Right kidney (tissue), 1 donor: Measurements from ENCODE around the gene MTMR1.
A peak's percentile ranks its signal among the peaks of the same experiment; 100 is the strongest.

Source experiments
- DNase-seq: peaks from one replicate; pipeline ENCODE4 v3.0.0-alpha.2; 2016

The MTMR1 gene

DNA sequence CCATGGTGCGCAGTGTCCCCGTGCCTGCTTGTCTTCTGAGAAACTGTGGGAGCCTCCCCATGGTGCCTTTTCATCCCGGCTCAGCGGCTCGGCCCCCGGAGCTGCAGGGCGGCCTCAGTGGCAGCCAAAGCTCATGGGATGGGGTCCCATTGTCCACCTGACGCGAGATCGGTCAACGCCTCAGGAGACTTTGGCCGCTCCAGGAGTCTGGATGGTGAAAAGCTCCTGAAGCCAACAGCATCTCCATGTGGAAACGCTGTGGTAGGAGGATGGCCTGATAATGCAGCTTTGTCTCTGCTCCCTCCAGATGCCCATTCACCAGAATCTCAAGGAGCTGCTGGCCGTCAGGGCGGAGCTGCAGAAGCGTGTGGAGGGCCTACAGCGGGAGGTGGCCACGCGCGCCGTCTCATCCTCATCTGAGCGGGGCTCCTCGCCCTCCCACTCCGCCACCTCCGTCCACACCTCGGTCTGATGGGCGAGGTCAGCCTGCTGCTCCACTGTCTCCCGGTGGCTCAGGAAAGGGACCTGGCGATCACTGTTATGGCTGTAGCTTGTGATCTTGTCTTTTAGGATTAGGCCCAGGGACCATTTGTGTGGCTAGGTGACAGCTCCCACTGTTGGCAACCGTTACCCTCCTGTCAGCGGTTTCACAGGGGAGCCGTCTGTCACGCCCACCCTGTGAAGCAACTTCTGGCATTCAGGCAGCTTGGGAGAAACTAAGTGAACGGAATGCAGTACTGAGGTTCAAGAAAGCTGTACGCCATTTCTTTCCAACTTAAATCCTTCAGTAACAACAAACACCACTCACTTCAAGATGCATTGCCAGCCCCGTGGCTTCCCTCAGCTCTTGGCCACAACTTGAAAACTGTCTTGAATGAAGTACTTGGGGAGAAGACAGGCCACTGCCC lies 69.3 kb downstream of the MTMR1 start:
- DNase-seq = no peak

- DNase-seq = no peak
Measured at GRCh38 chrX:150763303-150763797, 70.2 kb downstream of the MTMR1 start.

- no peak for DNase-seq
Measured at GRCh38 chrX:150763810-150764209, 70.6 kb downstream of the MTMR1 start.

DNA sequence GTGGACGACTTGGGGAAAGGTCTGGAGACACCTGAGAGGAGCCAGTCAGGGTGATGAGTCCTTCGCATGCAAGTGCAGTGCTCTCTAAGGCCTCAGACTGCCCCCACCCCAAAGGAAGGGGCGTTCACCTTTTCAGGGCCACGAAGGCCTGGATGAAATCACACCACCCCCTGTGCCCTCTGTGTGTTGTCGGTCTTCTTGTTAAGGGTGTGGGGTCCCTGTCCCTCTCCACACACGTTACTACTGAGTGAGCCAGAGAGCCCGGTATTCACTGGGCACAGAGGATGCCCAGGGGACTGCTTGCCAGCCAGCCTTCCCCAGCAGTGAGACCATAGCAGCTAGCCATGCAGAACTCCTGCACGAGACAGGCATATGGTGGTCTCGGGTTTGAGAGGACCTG lies 72.0 kb downstream of the MTMR1 start:
- DNase-seq = no peak

DNA sequence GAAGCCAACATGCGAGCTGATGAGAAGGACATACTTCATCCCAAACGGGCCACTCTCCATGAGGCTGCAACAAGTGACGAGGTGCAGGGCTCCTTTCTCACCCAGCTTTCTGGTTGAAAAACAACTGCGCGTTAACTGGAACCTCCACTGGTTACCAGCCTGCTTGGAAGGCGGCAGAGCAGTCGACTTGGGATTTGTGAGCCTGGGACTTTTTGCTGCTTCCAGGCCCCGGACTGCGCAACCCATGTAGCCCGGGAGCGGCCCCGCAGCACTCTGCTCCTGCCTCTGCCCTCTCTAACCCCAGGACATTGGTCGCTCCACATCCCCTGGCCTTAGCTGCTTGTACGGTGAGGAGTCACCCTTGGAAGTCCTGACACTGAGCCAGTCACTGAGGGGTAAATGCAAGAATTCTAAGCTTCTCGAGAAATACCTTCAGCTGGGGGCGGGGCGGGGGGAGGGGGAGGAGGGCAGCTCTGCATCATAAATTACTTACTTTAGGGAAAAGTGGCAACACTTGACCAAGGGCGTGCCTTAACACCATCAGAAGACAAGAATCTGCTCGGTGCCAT lies 72.7 kb downstream of the MTMR1 start:
- DNase-seq = no peak

GRCh38 chrX:150766351-150767044 lies 73.3 kb downstream of the MTMR1 start:
- no peak for DNase-seq

DNA sequence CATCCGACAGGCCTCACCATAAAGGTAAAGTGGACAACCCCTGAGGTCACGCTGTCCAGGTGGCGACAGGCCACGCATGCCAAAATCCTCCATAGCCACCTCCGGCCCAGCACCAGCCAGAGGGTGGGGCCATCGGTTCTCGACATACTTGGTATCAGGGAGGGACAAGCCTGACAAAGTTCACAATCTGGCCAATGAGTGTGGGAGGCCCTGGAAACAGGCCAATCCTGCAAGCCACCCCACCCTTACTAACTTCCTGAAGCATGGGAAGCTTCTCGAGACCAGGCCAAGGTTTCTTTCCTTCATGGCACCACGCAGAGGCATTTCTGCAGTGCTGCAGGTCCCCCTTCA lies 73.8 kb downstream of the MTMR1 start:
- no peak for DNase-seq

GRCh38 chrX:150767475-150768131 lies 74.4 kb downstream of the MTMR1 start:
- DNase-seq = no peak

GRCh38 chrX:150768132-150768485 lies 74.9 kb downstream of the MTMR1 start:
- DNase-seq = no peak

- no peak for DNase-seq
Measured at GRCh38 chrX:150768580-150769190, 75.5 kb downstream of the MTMR1 start.

GRCh38 chrX:150769408-150769807 lies 76.2 kb downstream of the MTMR1 start:
- DNase-seq = no peak

DNA sequence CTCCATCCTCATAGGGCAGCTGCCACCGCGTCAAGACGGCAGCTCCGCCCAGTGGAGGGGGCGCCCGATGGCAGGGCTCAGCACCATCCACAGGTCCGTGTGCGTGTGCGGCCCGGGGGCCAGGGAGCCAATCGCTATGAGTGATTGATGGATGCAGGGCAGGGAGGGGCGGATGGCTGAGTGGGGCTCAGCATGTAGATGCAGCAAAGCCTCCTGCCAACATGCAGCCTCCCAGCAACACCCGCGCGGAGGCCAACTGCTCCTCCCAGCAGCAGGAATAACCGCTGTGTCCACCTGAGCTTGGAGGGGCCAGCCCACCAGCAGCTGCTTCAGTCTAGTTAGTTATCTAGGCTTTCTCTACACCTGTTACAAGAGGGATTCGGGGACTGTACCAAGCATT lies 77.4 kb downstream of the MTMR1 start:
- no peak for DNase-seq

GRCh38 chrX:150771116-150771515 lies 77.9 kb downstream of the MTMR1 start:
- DNase-seq = no peak

- peak; percentile 36 for DNase-seq
Measured at GRCh38 chrX:150772150-150772970, 79.2 kb downstream of the MTMR1 start.

DNA sequence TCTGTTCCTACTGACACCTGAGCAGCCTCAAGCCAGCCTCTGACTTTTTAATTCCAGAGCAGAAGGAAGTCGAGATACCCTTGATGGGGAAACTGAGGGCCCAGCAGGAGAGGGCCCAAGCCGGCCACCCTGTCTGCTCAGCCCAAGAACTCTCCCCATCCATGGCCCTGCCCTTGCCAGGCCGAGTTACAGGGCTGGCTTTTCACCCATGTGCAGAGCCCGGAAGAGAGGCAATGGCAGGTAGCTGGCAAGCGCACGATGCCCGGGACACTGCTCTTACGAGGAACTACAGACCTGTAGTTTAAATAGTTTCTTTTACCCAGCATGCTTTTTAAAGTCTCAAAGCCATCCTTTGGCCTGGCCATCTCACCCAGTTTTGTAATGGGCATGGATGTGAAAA lies 79.9 kb downstream of the MTMR1 start:
- DNase-seq = no peak

- DNase-seq = no peak
Measured at GRCh38 chrX:150773634-150774033, 80.4 kb downstream of the MTMR1 start.

DNA sequence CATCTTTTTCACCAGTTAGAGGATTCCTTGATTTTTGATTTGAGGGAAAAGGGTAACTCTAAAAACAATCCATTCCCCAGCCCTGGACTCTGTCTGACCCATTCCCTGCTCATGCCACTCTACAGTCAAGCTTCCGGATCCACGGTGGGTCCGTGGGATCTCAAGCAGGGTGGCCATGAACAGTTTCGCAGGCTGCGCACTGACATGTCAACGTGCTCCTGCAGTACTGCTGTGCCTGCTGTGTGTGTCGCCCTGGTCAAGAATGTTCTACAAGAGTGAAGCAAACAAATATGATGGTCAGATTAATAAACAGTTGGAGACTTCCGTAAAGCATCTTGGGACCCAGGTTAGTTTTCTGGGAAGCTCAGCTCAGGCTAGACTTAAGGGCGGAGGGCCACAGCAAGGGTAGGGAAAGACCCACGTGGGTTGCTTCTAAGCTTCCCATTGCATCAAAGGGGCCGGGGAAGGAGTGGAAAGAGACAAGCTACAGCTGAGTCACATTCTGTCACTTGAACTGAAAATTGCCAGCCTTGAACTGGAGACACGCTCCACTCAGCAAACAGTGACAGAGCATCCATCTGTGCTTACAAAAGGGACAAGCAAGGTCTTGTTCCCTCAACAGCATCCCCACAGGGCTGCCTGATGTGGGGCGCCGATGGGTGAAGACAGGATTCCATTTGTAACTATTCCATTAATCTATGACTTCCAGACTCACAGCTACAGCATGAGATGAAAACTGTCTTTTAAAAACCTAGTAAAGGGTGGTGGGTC lies 81.8 kb downstream of the MTMR1 start:
- no peak for DNase-seq

GRCh38 chrX:150775569-150776350 lies 82.6 kb downstream of the MTMR1 start:
- no peak for DNase-seq

GRCh38 chrX:150777328-150777992 lies 84.3 kb downstream of the MTMR1 start:
- DNase-seq = no peak
